SW 1271 (cell line): ENCODE measurements around the gene SAFB2.

ENCODE experiments used
- DNase-seq, 2 experiments: peaks; one replicate each; lab custom pipeline; 2025; lab: John Stamatoyannopoulos, UW

The SAFB2 gene

GRCh38 chr19:5607318-5608275, 15.0 kb downstream of the SAFB2 start:
- no peak for DNase-seq

GRCh38 chr19:5605362-5605761, 17.2 kb downstream of the SAFB2 start:
- DNase-seq = no peak

DNA sequence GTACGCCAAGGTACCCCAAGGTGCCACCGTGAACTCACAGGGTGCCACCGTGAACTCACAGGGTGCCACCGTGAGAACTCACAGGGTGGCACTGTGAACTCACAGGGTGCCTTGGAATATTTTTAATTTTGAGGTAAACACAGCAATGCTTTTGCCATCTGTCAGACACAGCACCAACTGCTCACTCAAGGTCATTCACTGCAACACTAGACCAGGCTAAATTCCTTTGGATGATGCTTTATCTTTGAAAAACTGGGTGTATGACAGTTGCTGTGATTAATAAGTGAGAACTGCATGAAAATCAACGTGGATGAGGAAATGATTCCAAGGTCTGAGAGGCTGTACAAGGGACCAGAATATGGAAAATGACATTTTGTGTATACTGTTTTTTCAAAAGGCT, 18.9 kb downstream of the SAFB2 start:
- DNase-seq = no peak

- DNase-seq = no peak
These were observed 21.8 kb downstream of the SAFB2 start for GRCh38 chr19:5600797-5601196.

DNA sequence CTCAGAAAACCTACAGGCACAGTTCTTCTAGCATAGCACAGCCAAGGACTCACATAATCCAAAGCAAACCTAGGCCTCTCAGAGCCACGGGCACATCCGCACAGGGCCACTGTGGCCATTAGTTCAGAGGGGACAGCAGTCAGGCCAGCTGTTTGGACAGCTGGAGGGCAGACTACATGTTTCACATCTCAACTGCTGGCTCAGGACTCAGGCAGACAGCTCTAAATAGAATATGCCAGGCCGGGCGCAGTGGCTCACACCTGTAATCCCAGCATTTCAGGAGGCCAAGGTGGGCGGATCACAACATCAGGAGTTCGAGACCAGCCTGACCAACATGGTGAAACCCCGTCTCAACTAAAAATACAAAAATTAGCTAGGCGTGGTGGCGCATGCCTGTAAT, 26.8 kb downstream of the SAFB2 start:
- no peak for DNase-seq

DNA sequence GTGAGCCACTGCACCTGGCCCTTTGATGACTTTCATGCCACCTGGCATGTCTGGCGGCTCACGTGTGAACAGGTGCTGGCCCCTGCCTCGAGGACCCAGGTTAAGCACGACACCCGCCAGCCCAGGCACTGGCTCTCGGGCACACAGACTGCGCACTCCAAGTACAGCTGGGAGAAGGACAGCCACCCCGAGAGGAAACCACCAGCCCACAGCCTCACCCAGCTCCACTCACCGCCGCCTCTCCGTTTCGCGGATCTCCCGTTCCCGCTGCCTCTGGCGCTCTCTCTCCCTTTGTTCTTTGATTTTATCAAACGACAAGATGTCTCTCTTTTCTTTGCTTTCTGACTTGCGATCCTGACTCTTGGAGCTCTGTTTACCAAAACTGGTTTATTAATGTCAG, 27.4 kb downstream of the SAFB2 start:
- no peak for DNase-seq

DNA sequence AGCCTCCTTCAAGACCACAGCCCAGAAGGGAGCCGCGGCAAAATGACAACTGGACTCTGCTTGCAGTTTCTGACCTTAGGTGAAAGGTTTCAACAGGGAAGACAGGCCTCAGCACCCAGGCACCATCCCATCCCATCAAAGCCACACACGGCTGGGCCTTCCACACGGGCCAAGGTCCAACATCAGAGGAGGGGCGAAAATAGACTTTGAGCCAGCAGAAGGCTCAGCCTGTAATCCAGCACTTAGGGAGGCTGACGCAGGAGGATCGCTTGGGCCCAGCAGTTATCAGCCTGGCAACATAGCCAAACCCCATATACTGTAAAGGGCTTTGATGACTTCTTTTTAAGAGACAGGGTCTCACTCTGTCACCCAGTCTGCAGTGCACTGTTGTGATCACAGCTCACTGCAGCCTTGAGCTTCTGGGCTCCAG, 28.0 kb downstream of the SAFB2 start:
- DNase-seq = no peak

GRCh38 chr19:5593343-5594255, 29.0 kb downstream of the SAFB2 start:
- no peak for DNase-seq

DNA sequence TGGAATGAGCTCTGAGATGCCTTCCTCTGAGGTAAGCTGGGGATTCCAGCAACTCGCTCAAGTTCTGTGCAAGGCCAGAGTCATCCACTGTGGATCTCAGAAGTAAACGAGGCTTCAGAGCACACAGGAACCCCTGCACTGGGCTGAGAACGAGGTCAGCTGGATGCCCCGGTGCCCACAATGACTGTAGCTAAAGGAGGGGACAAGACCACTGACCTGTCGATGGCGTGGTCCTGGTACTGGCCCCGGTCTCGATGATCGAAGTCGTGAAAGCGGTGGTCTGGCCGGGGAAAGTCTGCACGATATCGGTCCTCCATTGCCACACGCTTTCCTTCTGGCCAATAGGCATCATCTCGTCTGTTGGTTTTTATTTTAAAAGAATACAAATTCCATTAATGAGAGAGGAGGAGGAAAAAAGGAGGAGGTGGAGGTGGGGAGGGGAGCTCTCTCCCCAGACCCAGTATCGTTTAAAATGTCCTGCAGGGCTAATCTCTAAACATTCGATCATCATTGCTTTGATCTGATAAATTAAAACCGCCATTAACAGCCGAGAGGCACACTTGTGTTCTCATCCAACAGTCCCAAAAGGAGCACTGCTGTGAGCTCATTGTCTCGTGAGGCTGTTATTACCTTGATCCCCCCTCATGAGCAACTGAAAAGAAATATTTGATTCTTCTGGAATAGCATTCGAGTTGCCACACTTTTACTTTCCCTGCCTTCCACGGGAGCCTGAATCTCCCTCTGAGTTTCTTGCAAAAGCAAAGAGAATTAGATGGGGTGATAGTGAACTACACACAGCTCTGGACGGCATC, 29.8 kb downstream of the SAFB2 start:
- DNase-seq = no peak

- no peak for DNase-seq
These were observed 31.1 kb downstream of the SAFB2 start for GRCh38 chr19:5591476-5591875.

- DNase-seq = no peak
These were observed 31.8 kb downstream of the SAFB2 start for GRCh38 chr19:5590865-5591154.

DNA sequence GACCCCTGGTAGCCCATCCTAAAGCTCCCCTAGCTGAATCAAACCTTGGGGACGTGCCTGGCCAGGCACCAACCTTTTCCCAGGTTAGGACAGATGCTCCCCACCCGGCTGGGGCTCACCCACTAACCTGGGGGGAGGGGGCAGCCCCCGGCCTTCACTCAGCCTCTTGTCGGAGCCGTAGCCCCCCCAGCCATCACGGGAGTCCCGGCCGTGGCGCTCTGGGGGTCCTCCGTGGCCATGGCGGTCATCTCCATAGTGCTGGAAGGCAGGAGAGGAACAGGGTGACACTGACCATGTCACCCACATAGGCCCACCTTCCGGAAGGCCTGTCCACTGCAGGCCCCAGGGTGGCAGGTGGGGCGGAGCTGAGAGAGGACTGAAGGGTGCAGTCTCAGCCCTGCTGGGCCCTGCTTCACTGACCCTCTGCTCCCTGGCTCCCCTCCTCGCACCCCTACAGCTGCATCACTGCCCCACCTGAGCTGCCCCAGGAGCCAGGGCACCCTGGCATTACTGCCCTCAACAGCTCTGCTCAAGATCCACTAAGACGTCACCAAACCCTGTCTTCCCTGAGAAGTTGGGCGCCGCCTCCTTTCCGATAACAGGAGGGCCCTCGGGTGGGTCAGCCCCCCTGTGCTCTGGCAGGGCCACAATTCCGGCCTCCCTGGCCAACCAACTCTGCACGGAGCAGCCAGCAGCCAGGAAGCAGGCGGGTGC, 32.3 kb downstream of the SAFB2 start:
- DNase-seq = no peak

DNA sequence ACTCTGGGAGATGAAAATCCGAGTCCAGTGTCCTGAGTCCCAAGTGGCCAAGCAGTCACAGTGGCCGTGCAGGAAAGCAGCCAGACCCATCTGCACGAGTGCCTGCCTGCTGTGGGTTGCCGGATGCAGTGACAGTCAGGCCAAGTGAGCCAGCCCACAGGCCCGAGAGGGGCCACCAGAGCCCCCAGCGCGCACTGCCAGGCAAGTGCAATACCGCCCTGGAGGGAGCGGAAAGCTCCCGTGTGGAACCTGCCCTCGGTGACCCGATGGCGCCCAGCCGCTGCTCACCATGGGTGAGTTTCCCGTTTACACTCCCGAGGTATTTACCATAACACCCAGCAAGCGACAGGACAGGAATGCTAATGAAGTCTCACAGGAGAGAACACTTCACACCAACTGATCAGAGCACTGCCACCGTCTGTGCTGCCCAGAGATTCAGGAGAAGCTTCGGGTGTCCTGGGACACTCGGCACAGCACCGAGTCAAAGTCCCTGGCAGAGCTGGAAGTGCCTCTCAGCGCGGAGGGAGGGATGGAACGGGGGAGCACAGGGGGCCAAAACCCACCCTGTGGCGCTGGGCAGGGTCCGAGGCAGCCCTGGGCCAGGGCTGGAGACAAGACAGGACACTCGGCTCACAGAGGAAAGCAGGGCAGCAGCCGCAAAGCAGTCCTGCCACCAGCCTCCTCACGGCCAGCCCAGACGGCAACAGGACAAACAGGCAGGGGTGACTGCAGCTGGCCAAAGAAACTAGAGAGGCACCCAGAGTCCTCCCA, 33.5 kb downstream of the SAFB2 start:
- no peak for DNase-seq

DNA sequence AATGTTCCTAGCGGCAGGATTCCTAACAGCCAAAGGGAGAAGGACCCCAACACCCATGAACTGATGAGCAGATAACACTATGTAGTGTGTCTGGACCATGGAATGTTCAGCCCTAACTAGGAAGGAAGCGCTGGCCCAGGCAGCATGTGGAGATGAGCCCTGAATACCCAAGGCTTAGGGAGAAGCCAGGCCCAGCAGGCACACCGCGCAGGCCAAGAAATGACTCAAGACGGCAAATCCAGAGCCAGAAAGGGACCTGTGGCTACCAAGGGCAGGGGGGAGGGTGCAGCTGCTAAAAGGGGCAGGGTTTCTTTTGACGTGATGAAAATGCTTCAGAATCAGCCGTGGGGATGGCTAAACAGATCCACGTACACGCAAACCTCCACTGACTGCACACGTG, 34.1 kb downstream of the SAFB2 start:
- DNase-seq = no peak

- no peak for DNase-seq
These were observed 34.9 kb downstream of the SAFB2 start for GRCh38 chr19:5587661-5588060.

- DNase-seq = no peak
These were observed 35.5 kb downstream of the SAFB2 start for GRCh38 chr19:5587071-5587455.

- DNase-seq = no peak
These were observed 36.1 kb downstream of the SAFB2 start for GRCh38 chr19:5586300-5587070.

DNA sequence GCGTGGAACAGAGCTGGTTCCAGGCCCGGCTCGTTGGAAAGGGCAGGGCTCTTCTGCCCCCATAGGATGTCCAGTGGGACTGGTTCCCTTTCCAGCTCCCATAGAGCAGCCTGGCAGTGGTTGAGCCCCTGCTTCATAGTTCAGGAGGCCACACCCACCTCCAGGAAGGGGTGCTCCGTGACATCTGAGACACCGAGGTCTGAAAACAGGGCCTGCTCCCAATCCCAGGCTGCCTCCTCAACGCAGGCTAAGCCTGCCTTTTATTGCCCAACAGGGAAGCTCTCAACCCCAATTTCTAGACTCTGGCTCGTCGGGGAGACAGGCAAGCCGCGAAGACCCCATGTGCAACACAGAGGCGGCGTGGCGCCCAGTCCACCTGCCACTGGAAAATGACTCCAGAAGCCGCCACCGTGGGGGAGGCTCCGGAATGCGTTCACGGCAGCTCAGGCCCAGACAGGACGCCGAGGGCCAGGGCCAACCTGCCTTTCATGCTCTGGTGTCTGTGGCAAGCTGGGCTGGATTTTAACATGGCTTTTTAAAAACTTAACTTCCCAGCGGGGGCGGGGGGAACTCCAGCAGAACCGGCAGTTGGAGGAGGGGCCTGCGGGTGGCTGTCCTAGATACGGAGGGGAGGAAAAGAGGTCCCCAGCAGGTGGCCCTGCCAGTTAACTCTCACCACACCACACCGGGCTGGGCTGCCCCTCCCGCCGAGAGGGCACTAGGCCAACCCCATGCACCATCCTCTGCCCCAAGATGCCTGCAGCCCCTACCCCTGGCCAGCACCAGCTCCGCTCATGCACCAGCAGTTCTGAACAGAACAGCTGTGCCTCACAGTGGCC, 36.9 kb downstream of the SAFB2 start:
- no peak for DNase-seq

DNA sequence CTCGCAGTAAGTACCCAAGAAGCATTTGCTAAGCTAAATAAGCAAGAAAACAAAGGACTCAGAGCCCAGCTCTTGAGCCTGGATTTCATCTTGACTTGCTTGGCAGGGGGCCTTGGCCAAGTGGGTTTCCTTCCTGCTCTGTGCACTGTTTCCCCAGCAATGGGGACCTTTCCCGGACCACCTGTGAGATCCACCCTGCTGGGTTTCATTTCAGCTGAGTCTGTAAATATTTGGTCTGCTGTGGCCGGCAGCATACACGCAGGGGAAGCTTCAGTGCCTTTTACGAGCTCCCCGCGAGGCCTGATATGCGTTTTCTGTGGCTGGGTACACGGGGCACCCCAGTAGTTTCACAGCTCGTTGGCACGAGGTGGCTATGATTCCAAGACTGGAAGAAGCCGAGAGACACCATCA, 42.4 kb downstream of the SAFB2 start:
- no peak for DNase-seq
